GM12874 (cell line): Measurements from ENCODE around the gene TFAP2E.

Experiments
- CTCF ChIP-seq: IDR thresholded peaks from 2 replicates; pipeline ENCODE4 v1.5.1; 2011; ENCODE audit warnings: low read depth, mild to moderate bottlenecking, control low read depth, low read length, moderate library complexity; ENCODE audit not compliant: insufficient read depth

Gene TFAP2E

GRCh38 chr1:35570589-35571137, 2.5 kb upstream of the TFAP2E start:
- no peak for TF ChIP-seq CTCF

- no peak for TF ChIP-seq CTCF
Observed at GRCh38 chr1:35571263-35571662, 1.9 kb upstream of the TFAP2E start.

- TF ChIP-seq CTCF, result no peak
Observed at GRCh38 chr1:35572296-35572695, 818 bp upstream of the TFAP2E start.

- TF ChIP-seq CTCF, result no peak
Observed at GRCh38 chr1:35574125-35574654, 1.1 kb downstream of the TFAP2E start.

GRCh38 chr1:35574655-35575415, 1.7 kb downstream of the TFAP2E start:
- no peak for TF ChIP-seq CTCF

- no peak for TF ChIP-seq CTCF
Observed at GRCh38 chr1:35575416-35575958, 2.4 kb downstream of the TFAP2E start.

- no peak for TF ChIP-seq CTCF
Observed at GRCh38 chr1:35576061-35576765, 3.1 kb downstream of the TFAP2E start.
